Fibroblast of lung (primary cell): ENCODE measurements around the gene OLFM1.

Experiments used
- CTCF ChIP-seq, 2 donors: IDR thresholded peaks in 1 of 2; conservative IDR thresholded peaks in 1 of 2; 1 replicate in 1 of 2; 2 replicates in 1 of 2; pipeline ENCODE4 v1.5.1; 2011 to 2012; ENCODE audit warnings: low read length in 2 of 2, control low read depth in 1 of 2, inconsistent platforms in 1 of 2, low read depth in 1 of 2, mild to moderate bottlenecking in 1 of 2
- EZH2 ChIP-seq: IDR thresholded peaks from 2 replicates; pipeline ENCODE4 v1.5.1; 2012; ENCODE audit warnings: low read length, control low read depth, mild to moderate bottlenecking; ENCODE audit errors: missing control alignments

GRCh38 chr9:135080286-135081263 is 6.9 kb upstream of the OLFM1 start:
- no peak for TF ChIP-seq CTCF (conservative IDR thresholded peaks at IDR 0.05 in 1 of 2, IDR thresholded peaks at IDR 0.05 in 1 of 2; ENCODE audit: low read depth in 1 of 2, low read length in 2 of 2)
- no peak for TF ChIP-seq EZH2
